Fibroblast of lung (primary cell): Measurements from ENCODE around the gene MACROH2A2. TPM values are rescaled to one million over a fixed set of nuclear protein-coding genes. Genes with fewer than 3 reads are reported as not detected.
A peak's percentile ranks its signal among the peaks of the same experiment; 100 is the strongest.

ENCODE experiments used
- DNase-seq, 2 donors: peaks; one replicate each; pipeline versions ENCODE4 v3.0.0 to v3.0.0-alpha.2; 2010; ENCODE audit warnings: low read depth in 2 of 2
- H2AFZ ChIP-seq: 2 replicates; pipeline ENCODE4 v1.5.1; 2012; ENCODE audit warnings: low read length, control low read depth, inconsistent platforms
- H3K27ac ChIP-seq: 2 replicates; pipeline ENCODE4 v1.5.1; 2011; ENCODE audit warnings: low read length, control low read depth; ENCODE audit not compliant: insufficient read depth
- H3K27me3 ChIP-seq: 2 replicates; pipeline ENCODE4 v1.5.1; 2011; ENCODE audit warnings: mild to moderate bottlenecking, low read length; ENCODE audit not compliant: control insufficient read depth, insufficient read depth
- H3K36me3 ChIP-seq: 2 replicates; pipeline ENCODE4 v1.5.1; 2011; ENCODE audit warnings: low read length; ENCODE audit not compliant: control insufficient read depth, insufficient read depth
- H3K4me1 ChIP-seq: 2 replicates; pipeline ENCODE4 v1.5.1; 2011; ENCODE audit warnings: low read length; ENCODE audit not compliant: control insufficient read depth, insufficient read depth; ENCODE audit errors: extremely low read depth
- H3K4me2 ChIP-seq: 2 replicates; pipeline ENCODE4 v1.5.1; 2011; ENCODE audit warnings: low read length, control low read depth; ENCODE audit not compliant: insufficient read depth; ENCODE audit errors: extremely low read depth
- H3K4me3 ChIP-seq, 4 experiments: fragments of 200-600 bp in 1 of 4; sonication (generic) in 1 of 4; replicated peaks in 1 of 4; 2 replicates each; pipeline ENCODE4 v1.5.1; 2011 to 2016; ENCODE audit warnings: low read length in 4 of 4, low read depth in 3 of 4, mild to moderate bottlenecking in 3 of 4, control low read depth in 2 of 4, inconsistent platforms in 1 of 4, mixed read lengths in 1 of 4; ENCODE audit not compliant: insufficient read depth in 1 of 4; ENCODE audit errors: control extremely low read depth in 1 of 4
- H3K79me2 ChIP-seq: 2 replicates; pipeline ENCODE4 v1.5.1; 2012; ENCODE audit warnings: mild to moderate bottlenecking, low read length, inconsistent platforms; ENCODE audit not compliant: control insufficient read depth, insufficient read depth
- H3K9ac ChIP-seq: 2 replicates; pipeline ENCODE4 v1.5.1; 2011; ENCODE audit warnings: mild to moderate bottlenecking, low read length, control low read depth; ENCODE audit not compliant: insufficient read depth
- H3K9me3 ChIP-seq: 2 replicates; pipeline ENCODE4 v1.5.1; 2012; ENCODE audit warnings: low read depth, low read length; ENCODE audit not compliant: control insufficient read depth, insufficient read depth
- H4K20me1 ChIP-seq: 2 replicates; pipeline ENCODE4 v1.5.1; 2011; ENCODE audit warnings: low read length; ENCODE audit not compliant: control insufficient read depth, insufficient read depth; ENCODE audit errors: extremely low read depth
- EZH2 ChIP-seq: IDR thresholded peaks from 2 replicates; pipeline ENCODE4 v1.5.1; 2012; ENCODE audit warnings: low read length, control low read depth, mild to moderate bottlenecking; ENCODE audit errors: missing control alignments
- polyA plus RNA-seq, 2 donors: library from polyadenylated mRNA; depleted of rRNA in 1 of 2; stranded (reverse) in 1 of 2; unstranded in 1 of 2; fragments of >200 nt; gene quantifications; 2 replicates each; pipeline ENCODE4 v1.2.1, GENCODE V29; 2011 to 2012; ENCODE audit warnings: missing spikeins in 1 of 2
- total RNA-seq: library from RNA; depleted of rRNA; stranded (reverse); fragments of >200 nt; gene quantifications from 2 replicates; pipeline ENCODE4 v1.2.1, GENCODE V29; 2014
- TF ChIP-seq, protein P1 (sequence below), 2 donors: IDR thresholded peaks in 1 of 2; conservative IDR thresholded peaks in 1 of 2; 1 replicate in 1 of 2; 2 replicates in 1 of 2; pipeline ENCODE4 v1.5.1; 2011 to 2012; ENCODE audit warnings: low read length in 2 of 2, control low read depth in 1 of 2, inconsistent platforms in 1 of 2, low read depth in 1 of 2, mild to moderate bottlenecking in 1 of 2

Gene MACROH2A2
- total and polyA plus RNA-seq, 2 donors (not counting 1 experiment from before 2014, with no cell fraction given), result 9.2 to 12.1 TPM

DNA sequence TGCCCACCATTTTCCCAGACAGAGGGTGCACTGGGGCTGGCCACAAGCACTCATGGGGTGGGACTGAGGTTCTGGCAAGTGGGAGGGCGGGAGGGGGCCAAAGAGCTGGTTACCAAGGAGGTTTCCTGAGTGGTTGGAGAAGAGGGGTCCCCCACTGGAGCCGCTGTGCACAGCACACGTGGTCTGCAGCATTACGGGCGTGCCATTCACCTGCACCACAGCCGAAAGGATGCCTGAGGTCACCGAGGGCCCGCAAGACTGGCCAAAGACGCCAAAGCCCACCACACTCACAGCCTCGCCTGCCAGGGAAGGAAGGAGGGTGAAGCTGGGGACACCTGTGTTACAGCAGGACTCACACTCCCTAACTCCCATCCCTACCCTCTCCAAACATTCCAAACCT lies 89.9 kb downstream of the MACROH2A2 start:
- TF ChIP-seq, protein P1, sequence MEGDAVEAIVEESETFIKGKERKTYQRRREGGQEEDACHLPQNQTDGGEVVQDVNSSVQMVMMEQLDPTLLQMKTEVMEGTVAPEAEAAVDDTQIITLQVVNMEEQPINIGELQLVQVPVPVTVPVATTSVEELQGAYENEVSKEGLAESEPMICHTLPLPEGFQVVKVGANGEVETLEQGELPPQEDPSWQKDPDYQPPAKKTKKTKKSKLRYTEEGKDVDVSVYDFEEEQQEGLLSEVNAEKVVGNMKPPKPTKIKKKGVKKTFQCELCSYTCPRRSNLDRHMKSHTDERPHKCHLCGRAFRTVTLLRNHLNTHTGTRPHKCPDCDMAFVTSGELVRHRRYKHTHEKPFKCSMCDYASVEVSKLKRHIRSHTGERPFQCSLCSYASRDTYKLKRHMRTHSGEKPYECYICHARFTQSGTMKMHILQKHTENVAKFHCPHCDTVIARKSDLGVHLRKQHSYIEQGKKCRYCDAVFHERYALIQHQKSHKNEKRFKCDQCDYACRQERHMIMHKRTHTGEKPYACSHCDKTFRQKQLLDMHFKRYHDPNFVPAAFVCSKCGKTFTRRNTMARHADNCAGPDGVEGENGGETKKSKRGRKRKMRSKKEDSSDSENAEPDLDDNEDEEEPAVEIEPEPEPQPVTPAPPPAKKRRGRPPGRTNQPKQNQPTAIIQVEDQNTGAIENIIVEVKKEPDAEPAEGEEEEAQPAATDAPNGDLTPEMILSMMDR (conservative IDR thresholded peaks at IDR 0.05 in 1 of 2, IDR thresholded peaks at IDR 0.05 in 1 of 2; ENCODE audit: low read depth in 1 of 2, low read length in 2 of 2), result no peak
- TF ChIP-seq EZH2, result no peak
- no peaks in the 10 kb centered on the region for H3K9me3 ChIP-seq
- H3K27ac ChIP-seq, result no peak overlapping the region
- DNase-seq, result no peak
- H3K4me1 ChIP-seq, result peaks cover 2% of the 10 kb centered on the region
- H3K4me3 ChIP-seq, result no peak overlapping the region
- H4K20me1 ChIP-seq, result no peaks in the 10 kb centered on the region
- peaks cover 1% of the 10 kb centered on the region for H3K36me3 ChIP-seq
- H3K79me2 ChIP-seq, result peaks cover 7% of the 10 kb centered on the region
- no peak overlapping the region for H2AFZ ChIP-seq
- H3K9ac ChIP-seq, result no peak overlapping the region
- H3K4me2 ChIP-seq, result no peak overlapping the region
- H3K27me3 ChIP-seq, result no peaks in the 10 kb centered on the region

DNA sequence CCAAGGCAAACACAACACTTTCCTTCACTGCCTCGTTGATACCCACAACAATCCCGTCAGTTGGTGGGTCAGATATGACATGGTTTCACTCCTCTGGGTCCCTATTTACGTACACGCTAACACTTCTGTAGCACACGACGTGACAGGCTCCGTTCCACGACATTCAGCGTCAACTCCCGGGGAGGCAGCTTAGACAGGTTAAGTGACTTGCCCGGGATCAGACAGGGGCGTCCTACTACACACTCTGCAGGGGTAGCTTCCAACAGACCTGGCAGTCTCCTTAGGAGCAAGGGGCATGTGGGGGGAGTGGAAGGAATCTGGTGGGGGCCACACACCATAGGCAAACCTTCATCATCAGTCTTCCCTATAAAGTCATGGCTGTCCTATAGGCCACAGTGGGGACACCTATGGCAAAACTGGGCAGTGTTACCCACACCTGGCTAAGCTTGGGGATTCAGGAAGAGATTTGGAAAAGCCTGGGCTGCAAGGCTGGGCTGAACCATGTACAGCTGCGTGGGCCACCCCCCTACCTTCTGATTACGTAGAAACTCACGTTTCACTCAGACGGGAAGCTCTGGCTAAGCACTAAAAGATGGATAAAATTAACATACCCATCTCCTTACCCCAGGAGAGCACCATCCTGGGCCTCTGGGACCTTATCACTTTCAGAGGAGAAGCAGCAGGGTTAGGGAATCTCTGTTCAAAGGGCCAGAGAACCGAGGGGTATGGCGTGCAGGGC lies 91.9 kb downstream of the MACROH2A2 start:
- H2AFZ ChIP-seq, result no peak overlapping the region
- peak overlapping the region; percentile 87 for H3K4me2 ChIP-seq
- no peak for TF ChIP-seq EZH2
- TF ChIP-seq, protein P1 (conservative IDR thresholded peaks at IDR 0.05 in 1 of 2, IDR thresholded peaks at IDR 0.05 in 1 of 2; ENCODE audit: low read depth in 1 of 2, low read length in 2 of 2), result no peak
- peaks cover 2% of the 10 kb centered on the region for H3K4me1 ChIP-seq
- H3K79me2 ChIP-seq, result peaks cover 16% of the 10 kb centered on the region
- no peak overlapping the region for H3K9ac ChIP-seq
- H3K27me3 ChIP-seq, result no peaks in the 10 kb centered on the region
- no peak overlapping the region for H3K27ac ChIP-seq
- peaks cover 1% of the 10 kb centered on the region for H3K36me3 ChIP-seq
- DNase-seq, result no peak
- no peaks in the 10 kb centered on the region for H3K9me3 ChIP-seq
- H3K4me3 ChIP-seq, result peak overlapping the region in 2 of 4 experiments; percentile 61 to 67
- H4K20me1 ChIP-seq, result no peaks in the 10 kb centered on the region

GRCh38 chr10:70145166-70145665 lies 92.6 kb downstream of the MACROH2A2 start:
- Histone ChIP-seq H2AFZ (peak overlapping the region; percentile 16), H3K36me3 (peaks cover 1% of the 10 kb centered on the region), H3K27me3 (no peaks in the 10 kb centered on the region), H3K4me3 (peak overlapping the region; percentile 48 to 67 (median 62)), H3K27ac (peak overlapping the region; percentile 89), H4K20me1 (no peaks in the 10 kb centered on the region), H3K9me3 (no peaks in the 10 kb centered on the region), H3K4me1 (peaks cover 2% of the 10 kb centered on the region), H3K79me2 (peaks cover 20% of the 10 kb centered on the region), H3K9ac (peak overlapping the region; percentile 73), H3K4me2 (peak overlapping the region; percentile 87)
- DNase-seq, result no peak
- TF ChIP-seq, protein P1 (conservative IDR thresholded peaks at IDR 0.05 in 1 of 2, IDR thresholded peaks at IDR 0.05 in 1 of 2; ENCODE audit: low read depth in 1 of 2, low read length in 2 of 2), result no peak
- no peak for TF ChIP-seq EZH2
